Astrocyte of the spinal cord (primary cell): ENCODE results near the gene EFR3B.

Experiments used
- DNase-seq: peaks from one replicate; pipeline ENCODE4 v3.0.0; 2011; ENCODE audit warnings: low read depth, low spot score
- H3K4me3 ChIP-seq: 2 replicates; pipeline ENCODE4 v1.5.1; 2011; ENCODE audit warnings: low read depth, mild to moderate bottlenecking, low read length, moderate library complexity
- CTCF ChIP-seq: IDR thresholded peaks from 2 replicates; pipeline ENCODE4 v1.5.1; 2012; ENCODE audit warnings: low read depth, mild to moderate bottlenecking, low read length, inconsistent platforms
- in situ Hi-C: cut with HindIII; loops from 2 replicates; pipeline ENCODE4 v1.10.0; 2017; ENCODE audit warnings: low sequenced_read_pairs

EFR3B gene

DNA sequence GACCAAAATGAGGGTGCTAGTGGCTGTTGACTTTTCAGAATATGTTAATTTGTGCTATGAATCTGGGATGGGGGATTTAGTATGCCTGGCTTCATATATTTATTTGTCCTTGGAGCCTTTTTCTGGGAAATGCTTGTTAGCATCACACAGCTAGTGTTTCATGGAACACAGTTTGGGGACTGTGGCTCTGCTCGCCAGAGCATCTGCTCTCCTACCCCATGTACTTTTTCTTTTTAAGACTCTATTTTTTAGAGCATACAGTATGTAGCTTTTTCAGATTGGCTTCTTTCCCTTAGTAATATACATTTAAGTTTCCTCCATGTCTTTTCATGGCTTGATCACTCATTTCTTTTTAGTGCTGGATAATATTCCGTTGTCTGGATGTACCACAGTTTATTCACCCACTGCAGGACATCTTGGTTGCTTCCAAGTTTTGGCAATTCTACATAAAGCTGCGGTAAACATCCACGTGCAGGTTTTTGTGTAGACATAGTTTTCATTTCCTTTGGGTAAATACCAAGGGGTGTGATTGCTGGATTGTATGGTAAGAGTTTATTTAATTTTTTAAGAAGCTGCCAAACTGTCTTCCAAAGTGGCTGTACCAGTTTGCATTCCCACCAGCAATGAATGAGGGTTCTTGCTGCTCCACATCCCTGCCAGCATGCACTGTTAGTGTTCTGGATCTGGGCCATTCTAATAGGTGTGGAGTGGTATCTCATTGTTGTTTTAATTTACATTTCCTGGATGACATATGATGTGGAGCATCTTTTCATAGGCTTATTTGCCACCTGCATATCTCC lies 44.1 kb downstream of the EFR3B start:
- no peak for DNase-seq
- H3K4me3 ChIP-seq = no peak overlapping the region
- no peak for TF ChIP-seq CTCF
- in situ Hi-C loops = no loop called here

DNA sequence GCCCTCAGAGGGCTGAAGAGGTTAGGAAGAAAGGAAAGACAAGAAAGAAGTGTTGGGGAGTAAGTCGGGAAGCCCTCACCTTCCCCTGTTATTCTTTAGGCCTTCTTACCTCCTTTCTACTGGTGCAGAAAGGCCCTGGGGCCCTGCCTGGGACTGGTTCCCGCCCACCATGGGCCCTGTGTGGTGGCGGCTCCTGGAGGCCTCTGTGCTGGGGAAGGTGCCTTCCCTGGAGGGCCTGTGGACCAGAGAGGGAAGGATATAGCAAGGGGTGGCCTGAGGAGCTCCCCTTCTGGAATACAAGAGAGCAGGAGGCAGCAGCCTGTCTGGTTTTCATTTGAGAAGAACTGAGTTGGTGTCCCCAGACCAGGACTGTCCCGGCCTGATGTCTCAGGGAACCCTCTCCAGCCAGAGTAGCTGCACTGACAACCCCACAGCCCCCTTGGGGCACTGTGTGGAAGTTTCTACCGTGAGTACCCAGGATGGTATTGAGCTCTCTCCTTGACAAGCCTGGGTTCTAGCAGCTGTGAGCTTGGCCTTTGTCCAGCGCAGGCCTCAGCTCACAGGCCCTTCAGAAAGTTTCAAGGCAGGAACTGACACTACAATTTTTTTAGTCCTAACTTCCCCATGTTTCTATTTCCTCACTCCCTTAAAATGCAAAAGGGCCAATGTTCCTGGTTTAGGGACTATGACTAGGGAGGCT lies 47.1 kb downstream of the EFR3B start:
- in situ Hi-C loops = no loop called here
- no peak for DNase-seq
- no peak for TF ChIP-seq CTCF
- no peak overlapping the region for H3K4me3 ChIP-seq

DNA sequence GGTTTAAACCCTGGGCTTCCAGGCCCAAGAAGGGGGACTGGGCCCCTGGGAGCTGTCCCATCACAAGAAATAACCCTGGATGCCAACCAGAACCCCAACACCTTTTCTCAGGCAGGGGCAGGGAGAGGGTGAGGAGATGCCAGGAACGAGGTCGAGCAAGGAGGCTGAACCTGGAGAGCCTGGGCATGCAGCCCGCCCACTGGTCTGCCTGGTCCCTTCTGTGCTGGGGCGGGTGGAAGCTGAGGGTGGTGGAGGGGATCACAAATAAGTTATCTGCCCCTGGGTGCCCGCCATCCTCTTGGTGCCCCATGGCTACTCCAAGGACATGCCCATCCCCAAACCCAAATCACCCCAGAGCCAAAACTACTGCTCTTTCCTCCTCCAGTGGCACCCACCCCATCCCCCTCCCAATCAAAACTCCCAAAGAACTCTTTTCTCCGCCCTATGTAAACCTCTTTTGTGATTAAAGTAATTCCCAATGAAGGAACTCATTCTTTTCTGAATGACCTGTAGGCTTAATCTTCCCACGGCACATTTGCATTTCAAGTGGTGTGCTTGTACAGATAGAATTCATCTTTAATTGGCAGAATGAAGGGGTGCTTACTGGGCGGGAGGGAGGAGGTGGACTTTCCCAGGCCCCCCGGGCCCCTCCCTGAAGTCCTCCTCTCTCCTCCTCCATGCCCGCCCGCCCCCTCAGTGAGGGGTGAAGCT lies 47.9 kb downstream of the EFR3B start:
- in situ Hi-C loops = no loop called here

GRCh38 chr2:25090801-25091200 lies 48.9 kb downstream of the EFR3B start:
- H3K4me3 ChIP-seq = no peak overlapping the region

More for the DNA sequence above, 47.9 kb downstream of the EFR3B start:
- no peak overlapping the region for H3K4me3 ChIP-seq
- no peak for DNase-seq
- TF ChIP-seq CTCF = no peak

GRCh38 chr2:25091265-25091664 lies 49.4 kb downstream of the EFR3B start:
- no peak overlapping the region for H3K4me3 ChIP-seq
- no peak for DNase-seq
- in situ Hi-C loops = no loop called here
- TF ChIP-seq CTCF = no peak

More at GRCh38 chr2:25090801-25091200, 48.9 kb downstream of the EFR3B start:
- no peak for TF ChIP-seq CTCF
- DNase-seq = no peak
- in situ Hi-C loops = no loop called here

DNA sequence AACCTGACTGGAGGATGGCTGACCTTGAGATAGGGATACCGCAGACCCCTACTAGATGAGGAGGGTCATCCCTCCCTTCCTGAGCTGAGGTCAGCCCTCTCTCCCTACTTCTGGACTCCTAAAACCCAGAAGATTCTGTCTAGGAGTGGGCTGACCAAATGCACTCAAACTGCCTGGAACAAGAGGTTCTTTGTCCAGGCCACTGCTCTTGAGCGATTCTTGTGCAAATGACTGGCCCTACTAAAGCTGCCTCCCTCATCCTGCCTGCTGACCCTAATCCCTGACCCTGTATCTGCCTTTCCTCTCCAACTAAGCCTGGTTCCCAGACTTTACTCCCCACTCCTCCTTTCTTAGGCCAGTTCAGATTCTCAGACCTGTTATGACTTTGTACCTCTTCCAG lies 56.2 kb downstream of the EFR3B start:
- no peak overlapping the region for H3K4me3 ChIP-seq
- in situ Hi-C loops = no loop called here

More for the DNA sequence above, 56.2 kb downstream of the EFR3B start:
- DNase-seq = no peak
- no peak for TF ChIP-seq CTCF
